Measurements from ENCODE around the gene LYSET. TPM values are rescaled to one million over a fixed set of nuclear protein-coding genes. Genes with fewer than 3 reads are reported as not detected.

LYSET gene
- total RNA-seq, 2 experiments from 2014 or later = 5.8 TPM

DNA sequence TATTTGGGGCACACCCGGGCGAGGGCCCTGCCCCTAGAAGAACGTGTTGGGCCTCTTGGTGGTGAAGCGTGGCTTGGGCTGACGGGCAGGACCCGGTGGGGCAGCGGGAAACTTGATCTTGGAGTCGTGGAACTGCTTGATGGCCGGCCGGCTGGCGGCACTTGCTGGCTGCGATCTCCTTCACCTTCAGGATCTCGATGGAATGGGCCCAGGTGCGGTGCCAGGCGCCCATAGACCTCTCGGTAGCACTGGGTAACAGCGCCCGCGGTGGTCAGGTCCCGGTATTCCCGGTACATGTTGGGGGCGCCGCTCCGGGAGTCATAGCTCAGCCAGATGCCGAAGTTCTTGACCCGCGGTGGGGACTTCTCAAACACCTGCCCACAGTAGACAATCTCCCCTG lies 38.4 kb downstream of the LYSET start:
- intact Hi-C loops (cut with DNase I, micrococcal nuclease) = no loop called here
- Histone ChIP-seq H3K4me1 (ENCODE audit: insufficient read depth, low read length) (no peaks in the 10 kb centered on the region), H3K27ac (ENCODE audit: low read depth in 1 of 2, low read length in 2 of 2) (no peak overlapping the region), H3K4me3 (ENCODE audit: low read length) (no peak overlapping the region), H3K9me3 (ENCODE audit: control insufficient read depth in 1 of 2, insufficient read depth in 1 of 2, low read length in 2 of 2) (no peaks in the 10 kb centered on the region), H3K36me3 (ENCODE audit: insufficient read depth, low read length) (peaks cover 54% of the 10 kb centered on the region), H3K27me3 (ENCODE audit: control insufficient read depth in 1 of 2, insufficient read depth in 2 of 2, low read length in 2 of 2) (no peaks in the 10 kb centered on the region)
- DNase-seq = no peak
- no peak for ATAC-seq (ENCODE audit: poor library complexity)
- POLR2A ChIA-PET = no interaction called here
- Mint-ChIP-seq H3K4me3 (no peak overlapping the region), H3K27ac (no peak overlapping the region), H3K27me3 (no peaks in the 10 kb centered on the region), H3K4me1 (ENCODE audit: low read depth) (no peaks in the 10 kb centered on the region), H3K9me3 (no peaks in the 10 kb centered on the region), H3K36me3 (ENCODE audit: low read depth) (peaks cover 80% of the 10 kb centered on the region)
- CTCF ChIA-PET = no interaction called here
- TF ChIP-seq, protein P1, sequence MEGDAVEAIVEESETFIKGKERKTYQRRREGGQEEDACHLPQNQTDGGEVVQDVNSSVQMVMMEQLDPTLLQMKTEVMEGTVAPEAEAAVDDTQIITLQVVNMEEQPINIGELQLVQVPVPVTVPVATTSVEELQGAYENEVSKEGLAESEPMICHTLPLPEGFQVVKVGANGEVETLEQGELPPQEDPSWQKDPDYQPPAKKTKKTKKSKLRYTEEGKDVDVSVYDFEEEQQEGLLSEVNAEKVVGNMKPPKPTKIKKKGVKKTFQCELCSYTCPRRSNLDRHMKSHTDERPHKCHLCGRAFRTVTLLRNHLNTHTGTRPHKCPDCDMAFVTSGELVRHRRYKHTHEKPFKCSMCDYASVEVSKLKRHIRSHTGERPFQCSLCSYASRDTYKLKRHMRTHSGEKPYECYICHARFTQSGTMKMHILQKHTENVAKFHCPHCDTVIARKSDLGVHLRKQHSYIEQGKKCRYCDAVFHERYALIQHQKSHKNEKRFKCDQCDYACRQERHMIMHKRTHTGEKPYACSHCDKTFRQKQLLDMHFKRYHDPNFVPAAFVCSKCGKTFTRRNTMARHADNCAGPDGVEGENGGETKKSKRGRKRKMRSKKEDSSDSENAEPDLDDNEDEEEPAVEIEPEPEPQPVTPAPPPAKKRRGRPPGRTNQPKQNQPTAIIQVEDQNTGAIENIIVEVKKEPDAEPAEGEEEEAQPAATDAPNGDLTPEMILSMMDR (IDR thresholded peaks at IDR 0.05) = no peak

DNA sequence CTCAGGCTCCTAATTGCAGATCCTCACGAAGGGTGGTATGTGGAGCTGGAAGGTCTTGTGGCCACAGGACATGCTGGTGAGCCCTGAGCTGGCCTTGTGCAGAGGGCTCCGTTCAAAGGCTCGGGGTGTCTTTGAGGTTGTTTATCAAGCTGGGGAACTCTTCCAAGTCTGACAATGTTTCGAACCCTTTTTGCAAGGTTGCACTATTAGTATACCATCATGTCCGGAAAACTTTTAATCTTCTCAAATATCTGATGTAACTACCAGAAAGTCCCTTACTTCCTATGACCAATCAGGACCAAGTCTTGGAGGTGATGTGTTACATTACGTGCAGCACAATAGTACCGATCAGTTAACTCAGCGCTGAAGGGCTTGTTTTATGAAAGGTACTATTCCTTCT lies 43.4 kb downstream of the LYSET start:
- no peak for ATAC-seq (ENCODE audit: poor library complexity)
- CTCF ChIA-PET = no interaction called here
- intact Hi-C loops (cut with DNase I, micrococcal nuclease) = no loop called here
- H3K27me3 ChIP-seq (ENCODE audit: control insufficient read depth in 1 of 2, insufficient read depth in 2 of 2, low read length in 2 of 2) = no peaks in the 10 kb centered on the region
- Mint-ChIP-seq H3K4me3 (no peak overlapping the region), H3K4me1 (ENCODE audit: low read depth) (peaks cover 11% of the 10 kb centered on the region), H3K27me3 (no peaks in the 10 kb centered on the region), H3K36me3 (ENCODE audit: low read depth) (peaks cover 57% of the 10 kb centered on the region), H3K9me3 (no peaks in the 10 kb centered on the region), H3K27ac (no peak overlapping the region)
- H3K36me3 ChIP-seq (ENCODE audit: insufficient read depth, low read length) = peaks cover 28% of the 10 kb centered on the region
- H3K9me3 ChIP-seq (ENCODE audit: control insufficient read depth in 1 of 2, insufficient read depth in 1 of 2, low read length in 2 of 2) = peaks cover 0 to 12% of the 10 kb centered on the region in 2 experiments
- no peak overlapping the region for H3K4me3 ChIP-seq (ENCODE audit: low read length)
- peaks cover 17% of the 10 kb centered on the region for H3K4me1 ChIP-seq (ENCODE audit: insufficient read depth, low read length)
- no peak overlapping the region for H3K27ac ChIP-seq (ENCODE audit: low read depth in 1 of 2, low read length in 2 of 2)
- TF ChIP-seq, protein P1 (IDR thresholded peaks at IDR 0.05) = no peak
- no peak for DNase-seq
- POLR2A ChIA-PET = no interaction called here

DNA sequence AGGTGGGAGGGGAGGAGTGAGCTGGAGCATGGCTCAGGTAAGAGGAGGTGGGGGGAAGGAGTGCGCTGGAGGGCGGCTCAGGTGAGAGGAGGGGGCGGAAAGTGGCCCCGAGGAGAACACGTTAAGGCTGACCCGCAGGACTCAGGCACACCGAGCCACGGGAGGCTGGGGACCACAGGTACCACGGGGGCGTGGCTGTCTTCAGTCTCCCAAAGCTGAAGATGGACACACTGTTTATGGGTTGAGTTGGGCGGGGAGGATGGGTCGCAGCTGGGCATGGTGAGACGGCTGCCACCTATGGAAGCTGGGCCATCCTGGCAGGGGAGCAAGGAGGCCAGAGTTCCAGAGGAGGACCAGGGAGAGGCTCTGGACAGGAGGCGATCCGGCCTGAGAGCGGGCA lies 45.4 kb downstream of the LYSET start:
- TF ChIP-seq, protein P1 (IDR thresholded peaks at IDR 0.05) = no peak
- H3K27ac ChIP-seq (ENCODE audit: low read depth in 1 of 2, low read length in 2 of 2) = no peak overlapping the region
- intact Hi-C loops (cut with DNase I, micrococcal nuclease) = loop anchor here in 1 of 2 experiments (5.0 kb wide), 1 partner anchor 662 kb away; no protein-coding TSS in a partner anchor
- H3K27me3 ChIP-seq (ENCODE audit: control insufficient read depth in 1 of 2, insufficient read depth in 2 of 2, low read length in 2 of 2) = no peaks in the 10 kb centered on the region
- H3K4me3 ChIP-seq (ENCODE audit: low read length) = no peak overlapping the region
- H3K36me3 Mint-ChIP-seq (ENCODE audit: low read depth) = peaks cover 39% of the 10 kb centered on the region
- DNase-seq (no peak), ATAC-seq (ENCODE audit: poor library complexity) (no peak)
- peaks cover 0 to 12% of the 10 kb centered on the region in 2 experiments for H3K9me3 ChIP-seq (ENCODE audit: control insufficient read depth in 1 of 2, insufficient read depth in 1 of 2, low read length in 2 of 2)
- H3K27me3 Mint-ChIP-seq = no peaks in the 10 kb centered on the region
- H3K27ac Mint-ChIP-seq = no peak overlapping the region
- POLR2A ChIA-PET = no interaction called here
- H3K36me3 ChIP-seq (ENCODE audit: insufficient read depth, low read length) = peaks cover 20% of the 10 kb centered on the region
- no peaks in the 10 kb centered on the region for H3K9me3 Mint-ChIP-seq
- peak overlapping the region; percentile 39 for H3K4me3 Mint-ChIP-seq
- CTCF ChIA-PET = no interaction called here
- peaks cover 17% of the 10 kb centered on the region for H3K4me1 ChIP-seq (ENCODE audit: insufficient read depth, low read length)
- H3K4me1 Mint-ChIP-seq (ENCODE audit: low read depth) = peaks cover 11% of the 10 kb centered on the region

All from CD4-positive, alpha-beta T cell (primary cell).